ENCODE data around the gene EYA3. TPM values are rescaled to one million over a fixed set of nuclear protein-coding genes. Genes with fewer than 3 reads are reported as not detected.

Gene EYA3
- total RNA-seq, 2 experiments from 2014 or later: 5.7 to 6.4 TPM

DNA sequence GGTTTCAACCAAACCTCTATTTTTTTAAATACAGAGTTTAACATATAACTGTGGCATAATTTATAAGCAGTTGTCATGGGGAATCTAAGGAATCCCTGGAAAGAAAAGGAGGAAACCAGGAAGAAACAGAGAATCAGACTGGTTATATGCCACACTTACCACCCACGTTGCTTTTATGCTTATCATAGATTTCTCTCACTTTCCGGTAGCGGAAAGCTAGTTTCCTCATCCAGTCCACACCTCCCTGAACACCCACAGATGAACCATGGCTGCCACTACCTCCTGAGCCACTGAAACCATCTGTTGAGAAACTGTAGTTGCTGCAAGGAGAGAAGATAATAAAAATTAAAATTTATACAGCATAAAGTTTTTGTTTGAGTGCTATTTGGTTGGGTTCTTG is 95.2 kb downstream of the EYA3 start:
- H3K36me3 ChIP-seq (ENCODE audit: insufficient read depth, low read length): peaks cover 52% of the 10 kb centered on the region
- no peak overlapping the region for H3K4me3 ChIP-seq (ENCODE audit: low read length)
- ChIA-PET POLR2A (interaction anchor here (0.7 to 1.8 kb wide), 9 partner anchors 13 to 335 kb away, joined by 3 to 7 read pairs (median 3); partner anchors contain the start of genes MED18, PPP1R8, STX12 and XKR8), CTCF (interaction anchor here (1.1 to 1.8 kb wide), 3 partner anchors 13 to 135 kb away, joined by 4 to 7 read pairs (median 4); partner anchors contain the start of gene XKR8)
- ATAC-seq (ENCODE audit: poor library complexity) (peak; percentile 51), DNase-seq (peak in 6 of 14 experiments; percentile 0 to 59 (median 36))
- H3K27ac ChIP-seq (ENCODE audit: low read depth in 1 of 2, low read length in 2 of 2): peak overlapping the region in 1 of 2 donors; percentile 62
- TF ChIP-seq CTCF (IDR thresholded peaks at IDR 0.05): no peak
- Mint-ChIP-seq H3K9me3 (no peaks in the 10 kb centered on the region), H3K4me3 (no peak overlapping the region), H3K27ac (peak overlapping the region; percentile 73), H3K36me3 (ENCODE audit: low read depth) (peaks cover 81% of the 10 kb centered on the region), H3K4me1 (ENCODE audit: low read depth) (peaks cover 32% of the 10 kb centered on the region), H3K27me3 (no peaks in the 10 kb centered on the region)
- no peaks in the 10 kb centered on the region for H3K27me3 ChIP-seq (ENCODE audit: control insufficient read depth in 1 of 2, insufficient read depth in 2 of 2, low read length in 2 of 2)
- no peaks in the 10 kb centered on the region for H3K9me3 ChIP-seq (ENCODE audit: control insufficient read depth in 1 of 2, insufficient read depth in 1 of 2, low read length in 2 of 2)
- H3K4me1 ChIP-seq (ENCODE audit: insufficient read depth, low read length): peaks cover 11% of the 10 kb centered on the region
- intact Hi-C loops (cut with DNase I, micrococcal nuclease): no loop called here

DNA sequence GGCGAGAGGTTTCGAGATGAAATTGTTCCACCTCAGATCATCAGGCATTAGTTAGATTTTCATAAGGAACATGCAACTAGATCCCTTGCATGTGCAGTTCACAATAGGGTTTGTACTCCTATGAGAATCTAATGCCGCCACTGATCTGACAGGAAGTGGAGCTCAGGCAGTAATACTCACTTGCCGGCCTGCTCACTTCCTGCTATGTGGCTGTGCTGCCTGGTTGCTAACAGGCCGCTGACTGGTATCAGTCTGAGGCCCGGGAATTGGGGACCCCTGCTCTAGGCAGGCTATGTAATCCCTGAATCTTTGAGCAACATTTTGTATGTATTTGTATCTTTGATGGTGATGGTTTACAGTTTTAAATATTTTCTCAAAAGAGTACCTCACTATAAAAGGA is 96.1 kb downstream of the EYA3 start:
- Histone ChIP-seq H3K9me3 (ENCODE audit: control insufficient read depth in 1 of 2, insufficient read depth in 1 of 2, low read length in 2 of 2) (no peaks in the 10 kb centered on the region), H3K27me3 (ENCODE audit: control insufficient read depth in 1 of 2, insufficient read depth in 2 of 2, low read length in 2 of 2) (no peaks in the 10 kb centered on the region), H3K36me3 (ENCODE audit: insufficient read depth, low read length) (peaks cover 52% of the 10 kb centered on the region), H3K27ac (ENCODE audit: low read depth in 1 of 2, low read length in 2 of 2) (peak overlapping the region; percentile 55 to 62), H3K4me1 (ENCODE audit: insufficient read depth, low read length) (peaks cover 11% of the 10 kb centered on the region), H3K4me3 (ENCODE audit: low read length) (no peak overlapping the region)
- Mint-ChIP-seq H3K36me3 (ENCODE audit: low read depth) (peaks cover 77% of the 10 kb centered on the region), H3K27me3 (no peaks in the 10 kb centered on the region), H3K4me1 (ENCODE audit: low read depth) (peaks cover 32% of the 10 kb centered on the region), H3K27ac (peak overlapping the region; percentile 73), H3K9me3 (no peaks in the 10 kb centered on the region), H3K4me3 (peak overlapping the region; percentile 68)
- TF ChIP-seq CTCF (IDR thresholded peaks at IDR 0.05): no peak
- CTCF ChIA-PET: interaction anchor here (1.1 to 1.8 kb wide), 4 partner anchors 12 to 134 kb away, joined by 3 to 7 read pairs (median 4); partner anchors contain the start of gene XKR8
- DNase-seq (peak; percentile 30 to 78 (median 49)), ATAC-seq (ENCODE audit: poor library complexity) (peak; percentile 96)
- intact Hi-C loops (cut with DNase I, micrococcal nuclease): no loop called here
- POLR2A ChIA-PET: interaction anchor here (0.7 to 1.8 kb wide), 11 partner anchors 12 to 267 kb away, joined by 3 to 7 read pairs (median 3); partner anchors contain the start of genes EYA3, FAM76A, PPP1R8 and STX12

DNA sequence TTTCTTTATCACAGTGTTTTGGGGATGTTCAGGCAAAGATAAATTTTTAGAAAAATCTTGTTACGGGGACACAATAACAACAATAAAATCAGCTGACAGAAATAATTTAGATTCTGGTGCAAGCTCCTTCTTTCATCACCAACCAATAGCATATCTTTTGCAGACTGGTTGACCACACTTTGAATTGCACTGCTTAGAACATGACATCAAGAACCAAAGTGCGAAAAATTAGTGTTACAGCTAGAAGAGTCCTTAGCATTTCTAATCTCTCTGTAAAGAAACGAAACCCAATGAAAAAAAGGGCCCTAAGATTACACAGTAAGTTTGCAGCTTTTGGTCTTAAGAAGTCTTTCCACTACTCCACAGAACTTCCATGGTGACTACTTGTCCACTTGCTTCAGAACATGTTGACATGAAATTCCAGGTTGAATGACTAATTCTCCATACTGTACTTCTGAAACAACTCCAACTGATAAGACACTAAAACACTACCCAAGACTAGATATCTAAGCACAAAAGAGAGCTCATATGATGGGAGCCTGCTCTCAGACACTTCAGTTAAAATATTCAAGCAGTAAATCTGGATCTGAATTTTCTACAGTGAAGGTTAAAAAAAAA is 97.4 kb downstream of the EYA3 start:
- no peaks in the 10 kb centered on the region for H3K9me3 Mint-ChIP-seq
- ChIA-PET CTCF (interaction anchor here (1.3 to 1.5 kb wide), 2 partner anchors 8 to 133 kb away, joined by 3 read pairs; no protein-coding TSS in a partner anchor), POLR2A (interaction anchor here (1.7 kb wide), 1 partner anchor 266 kb away, joined by 4 read pairs; the partner anchor contains the start of gene FAM76A)
- peak in 1 of 14 experiments; percentile 54 for DNase-seq
- H3K27ac Mint-ChIP-seq: peak overlapping the region; percentile 73
- peaks cover 11% of the 10 kb centered on the region for H3K4me1 ChIP-seq (ENCODE audit: insufficient read depth, low read length)
- H3K4me3 ChIP-seq (ENCODE audit: low read length): no peak overlapping the region
- no peak overlapping the region for H3K4me3 Mint-ChIP-seq
- no peak overlapping the region for H3K27ac ChIP-seq (ENCODE audit: low read depth in 1 of 2, low read length in 2 of 2)
- H3K27me3 ChIP-seq (ENCODE audit: control insufficient read depth in 1 of 2, insufficient read depth in 2 of 2, low read length in 2 of 2): no peaks in the 10 kb centered on the region
- no peaks in the 10 kb centered on the region for H3K27me3 Mint-ChIP-seq
- peaks cover 46% of the 10 kb centered on the region for H3K36me3 ChIP-seq (ENCODE audit: insufficient read depth, low read length)
- ATAC-seq (ENCODE audit: poor library complexity): no peak
- peaks cover 32% of the 10 kb centered on the region for H3K4me1 Mint-ChIP-seq (ENCODE audit: low read depth)
- no peak for TF ChIP-seq CTCF (IDR thresholded peaks at IDR 0.05)
- peaks cover 69% of the 10 kb centered on the region for H3K36me3 Mint-ChIP-seq (ENCODE audit: low read depth)
- intact Hi-C loops (cut with DNase I, micrococcal nuclease): no loop called here
- H3K9me3 ChIP-seq (ENCODE audit: control insufficient read depth in 1 of 2, insufficient read depth in 1 of 2, low read length in 2 of 2): no peaks in the 10 kb centered on the region

All from CD4-positive, alpha-beta T cell (primary cell).